ENCODE measurements around the gene EEF1A2. TPM values are rescaled to one million over a fixed set of nuclear protein-coding genes. Genes with fewer than 3 reads are reported as not detected.

Gene EEF1A2
- total and polyA plus RNA-seq, 4 donors, result 79.9 to 690 (median 431) TPM

DNA sequence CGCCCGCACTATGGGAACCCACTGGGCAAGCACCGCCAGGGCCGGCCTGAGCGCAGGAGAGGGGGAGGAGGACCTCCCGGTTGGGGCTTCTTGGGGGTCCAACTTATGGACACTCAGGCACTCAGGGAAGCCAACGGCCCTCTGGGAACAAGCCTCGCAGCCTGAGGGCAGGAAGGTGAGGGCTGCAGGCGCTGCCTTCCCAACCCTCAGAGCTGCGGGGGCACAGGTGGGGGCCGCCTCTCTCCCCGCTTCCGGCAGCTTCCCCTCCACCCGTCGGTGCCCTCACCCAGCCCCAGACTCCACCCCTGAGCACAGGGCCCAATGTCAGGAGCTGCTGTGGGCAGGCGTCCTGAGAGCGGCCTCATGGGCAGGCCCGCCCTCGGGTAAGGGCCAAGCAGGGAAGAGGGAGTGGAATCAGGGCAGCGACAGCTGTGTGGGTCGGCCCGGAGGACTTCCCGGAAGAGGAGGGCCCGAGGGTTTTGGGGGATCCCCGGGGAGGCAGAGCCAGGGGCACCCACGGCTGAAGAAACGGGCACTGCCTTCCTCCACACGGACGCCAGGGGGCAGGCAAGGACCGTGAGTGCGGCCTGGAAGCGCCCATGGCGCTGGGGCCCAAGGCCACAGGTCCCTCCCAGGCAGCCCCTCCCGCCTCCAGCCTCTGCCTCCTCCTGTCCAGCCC lies 38.8 kb upstream of the EEF1A2 start:
- Histone ChIP-seq H3K27ac (ENCODE audit: low read depth, low read length) (no peak overlapping the region), H3K4me3 (ENCODE audit: low read depth, low read length) (peak overlapping the region; percentile 20), H3K4me1 (ENCODE audit: control insufficient read depth, insufficient read depth, low read length) (peaks cover 30% of the 10 kb centered on the region), H3K27me3 (ENCODE audit: control insufficient read depth, insufficient read depth, low read length) (no peaks in the 10 kb centered on the region), H3K36me3 (ENCODE audit: control insufficient read depth, insufficient read depth, low read length) (peaks cover under 1% of the 10 kb centered on the region), H3K9me3 (ENCODE audit: control insufficient read depth, insufficient read depth, low read length) (no peaks in the 10 kb centered on the region)
- WGBS (ENCODE audit: insufficient coverage), result 24% methylated on average over 33 of the region's 34 CpGs
- peak in 4 of 6 donors; percentile 26 to 87 (median 66) for DNase-seq (ENCODE audit: low read depth in 4 of 6, low spot score in 6 of 6)

DNA sequence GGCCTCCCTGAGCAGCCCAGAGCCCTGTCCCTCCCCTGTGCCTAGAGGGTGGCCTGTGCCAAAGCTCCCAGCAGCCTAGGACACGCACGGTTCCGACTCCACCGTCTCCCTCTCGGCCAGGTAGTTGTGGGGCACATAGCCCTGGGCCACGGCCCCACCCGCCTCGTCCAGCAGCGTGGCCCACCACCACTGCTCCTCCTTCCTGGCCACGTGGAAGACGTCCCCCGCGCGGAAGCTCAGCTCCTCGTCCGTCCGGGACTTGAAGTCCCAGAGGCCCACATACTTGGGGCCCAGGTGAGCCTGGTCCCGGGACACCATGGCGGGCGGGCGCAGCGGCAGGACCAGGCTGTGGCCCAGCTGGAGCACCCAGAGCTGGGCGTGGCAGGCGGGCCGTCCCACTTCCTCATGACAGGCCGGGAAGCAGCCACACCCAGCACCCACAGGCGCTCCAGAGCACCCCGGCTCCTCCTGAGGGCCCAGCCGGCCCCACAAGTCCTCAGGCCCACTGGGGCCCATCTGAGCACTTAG lies 38.2 kb upstream of the EEF1A2 start, which contains the start of gene PTK6:
Gene PTK6 (minus strand): TSS at position 380 of the 528 bp plus-strand sequence. CDS start 62 bp downstream, at position 318.
- Histone ChIP-seq H3K27me3 (ENCODE audit: control insufficient read depth, insufficient read depth, low read length) (no peaks in the 10 kb centered on the region), H3K4me3 (ENCODE audit: low read depth, low read length) (peak within 1 kb of the TSS; percentile 20), H3K27ac (ENCODE audit: low read depth, low read length) (no peak within 1 kb of the TSS), H3K36me3 (ENCODE audit: control insufficient read depth, insufficient read depth, low read length) (peaks cover 5% of the 10 kb centered on the region), H3K9me3 (ENCODE audit: control insufficient read depth, insufficient read depth, low read length) (no peaks in the 10 kb centered on the region), H3K4me1 (ENCODE audit: control insufficient read depth, insufficient read depth, low read length) (peaks cover 30% of the 10 kb centered on the region)
- WGBS (ENCODE audit: insufficient coverage), result 90% methylated on average over 27 of the region's 29 CpGs
- DNase-seq (ENCODE audit: low read depth in 4 of 6, low spot score in 6 of 6), result no peak

DNA sequence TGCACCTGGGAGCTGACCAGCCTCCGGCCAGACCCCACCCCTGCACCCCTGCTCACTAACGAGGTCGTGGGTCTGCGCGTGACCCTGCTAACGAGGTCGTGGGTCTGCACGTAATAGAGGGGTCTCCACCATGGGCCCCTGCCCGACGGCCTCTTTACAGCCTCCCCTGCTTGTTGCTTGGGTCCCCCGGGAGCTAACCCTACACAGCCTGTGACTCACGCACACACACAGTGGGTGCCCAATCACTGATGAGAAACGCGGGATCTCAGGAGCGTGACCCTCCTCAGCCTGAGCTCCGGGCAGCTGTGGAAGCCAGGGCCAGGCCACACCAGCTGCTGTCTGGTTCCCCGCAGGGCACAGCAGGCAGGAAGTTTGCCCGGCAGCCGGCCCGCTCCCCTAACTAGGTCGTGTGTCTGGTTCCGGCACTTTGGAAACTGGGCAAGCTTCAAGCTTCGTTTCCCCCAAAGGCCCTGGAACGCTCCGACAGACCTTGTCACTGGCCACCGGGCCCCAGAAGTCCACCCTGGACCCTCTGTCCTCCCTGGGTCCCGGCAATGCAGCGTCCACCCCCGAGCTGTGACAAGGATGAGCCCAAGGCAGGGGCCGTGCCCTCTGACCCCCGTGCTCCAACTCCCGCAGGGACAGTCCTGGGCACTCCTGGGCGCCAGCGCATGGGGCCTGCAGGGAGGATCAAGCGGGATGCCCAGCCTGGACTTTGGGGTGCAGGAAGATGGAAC lies 37.5 kb upstream of the EEF1A2 start:
- H3K4me3 ChIP-seq (ENCODE audit: low read depth, low read length), result no peak overlapping the region
- no peaks in the 10 kb centered on the region for H3K9me3 ChIP-seq (ENCODE audit: control insufficient read depth, insufficient read depth, low read length)
- peaks cover 5% of the 10 kb centered on the region for H3K36me3 ChIP-seq (ENCODE audit: control insufficient read depth, insufficient read depth, low read length)
- H3K4me1 ChIP-seq (ENCODE audit: control insufficient read depth, insufficient read depth, low read length), result peaks cover 30% of the 10 kb centered on the region
- 61% methylated on average over 35 of the region's 35 CpGs for WGBS (ENCODE audit: insufficient coverage)
- DNase-seq (ENCODE audit: low read depth in 4 of 6, low spot score in 6 of 6), result no peak
- no peak overlapping the region for H3K27ac ChIP-seq (ENCODE audit: low read depth, low read length)
- H3K27me3 ChIP-seq (ENCODE audit: control insufficient read depth, insufficient read depth, low read length), result no peaks in the 10 kb centered on the region

DNA sequence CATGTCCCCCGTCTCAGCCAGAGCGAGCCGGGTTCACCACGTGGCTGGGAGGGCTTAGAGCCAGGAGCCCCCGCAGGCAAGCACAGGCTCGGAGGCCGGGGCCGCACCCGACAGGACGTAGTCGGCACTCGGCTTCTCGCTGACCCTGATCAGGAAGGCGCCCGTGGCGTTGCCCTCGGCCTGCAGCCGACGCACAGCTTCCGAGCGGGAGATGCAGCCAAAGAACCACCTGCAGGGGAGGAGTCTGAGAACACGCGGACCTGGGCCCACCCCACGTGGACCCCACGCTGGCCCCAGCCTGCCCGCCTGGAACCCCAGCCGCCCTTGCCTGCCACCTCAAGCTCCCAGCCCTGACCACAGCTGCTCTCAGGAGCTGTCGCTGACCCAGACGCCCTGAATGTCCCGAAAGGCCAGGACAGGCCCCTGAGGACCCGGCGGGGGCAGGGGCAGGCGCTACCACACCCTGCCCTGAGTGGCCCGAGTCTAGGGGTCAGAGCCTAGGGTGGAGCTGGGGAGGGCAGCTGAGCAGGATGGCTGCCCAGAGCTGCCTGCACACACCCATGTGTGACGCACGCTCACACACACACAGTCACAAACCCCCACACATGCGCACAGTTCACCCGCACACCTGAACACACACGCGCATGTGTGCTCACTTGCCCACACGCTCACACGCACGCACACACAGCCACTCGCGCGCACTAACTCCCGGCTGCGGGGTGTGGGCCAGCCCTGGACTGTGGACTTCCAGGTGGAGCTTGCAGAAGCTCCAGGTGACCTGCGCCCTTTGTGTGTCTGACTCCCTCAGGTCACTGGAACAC lies 36.2 kb upstream of the EEF1A2 start:
- no peak for DNase-seq (ENCODE audit: low read depth in 4 of 6, low spot score in 6 of 6)
- H3K27me3 ChIP-seq (ENCODE audit: control insufficient read depth, insufficient read depth, low read length), result no peaks in the 10 kb centered on the region
- peaks cover 24% of the 10 kb centered on the region for H3K4me1 ChIP-seq (ENCODE audit: control insufficient read depth, insufficient read depth, low read length)
- WGBS (ENCODE audit: insufficient coverage), result 57% methylated on average over 42 of the region's 49 CpGs
- no peak overlapping the region for H3K27ac ChIP-seq (ENCODE audit: low read depth, low read length)
- peaks cover 11% of the 10 kb centered on the region for H3K36me3 ChIP-seq (ENCODE audit: control insufficient read depth, insufficient read depth, low read length)
- H3K9me3 ChIP-seq (ENCODE audit: control insufficient read depth, insufficient read depth, low read length), result no peaks in the 10 kb centered on the region
- H3K4me3 ChIP-seq (ENCODE audit: low read depth, low read length), result no peak overlapping the region

DNA sequence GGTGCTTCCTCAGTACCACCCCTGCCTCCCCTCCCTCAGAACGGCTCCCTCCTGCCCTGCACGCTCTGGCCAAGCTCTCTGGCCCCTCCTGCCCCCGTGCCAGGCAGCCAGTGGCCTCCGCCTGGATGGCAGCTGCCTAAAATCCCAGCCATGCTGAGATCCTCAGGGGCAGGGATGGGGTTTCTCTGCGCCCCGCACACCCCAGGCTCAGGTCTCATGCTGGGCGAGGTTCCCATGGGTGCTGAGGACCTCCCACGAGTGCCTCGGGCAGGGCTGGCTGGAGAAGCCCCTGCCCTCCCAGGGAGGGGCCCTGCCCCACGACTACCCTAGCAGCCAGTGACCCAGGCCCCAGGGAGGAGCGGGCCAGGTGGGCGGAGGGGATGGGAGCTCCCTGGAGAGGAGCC lies 35.5 kb upstream of the EEF1A2 start:
- WGBS (ENCODE audit: insufficient coverage), result 77% methylated on average over 8 of the region's 12 CpGs
- peaks cover 24% of the 10 kb centered on the region for H3K4me1 ChIP-seq (ENCODE audit: control insufficient read depth, insufficient read depth, low read length)
- no peak overlapping the region for H3K27ac ChIP-seq (ENCODE audit: low read depth, low read length)
- DNase-seq (ENCODE audit: low read depth in 4 of 6, low spot score in 6 of 6), result no peak
- no peaks in the 10 kb centered on the region for H3K9me3 ChIP-seq (ENCODE audit: control insufficient read depth, insufficient read depth, low read length)
- H3K36me3 ChIP-seq (ENCODE audit: control insufficient read depth, insufficient read depth, low read length), result peaks cover 16% of the 10 kb centered on the region
- no peaks in the 10 kb centered on the region for H3K27me3 ChIP-seq (ENCODE audit: control insufficient read depth, insufficient read depth, low read length)
- H3K4me3 ChIP-seq (ENCODE audit: low read depth, low read length), result no peak overlapping the region

DNA sequence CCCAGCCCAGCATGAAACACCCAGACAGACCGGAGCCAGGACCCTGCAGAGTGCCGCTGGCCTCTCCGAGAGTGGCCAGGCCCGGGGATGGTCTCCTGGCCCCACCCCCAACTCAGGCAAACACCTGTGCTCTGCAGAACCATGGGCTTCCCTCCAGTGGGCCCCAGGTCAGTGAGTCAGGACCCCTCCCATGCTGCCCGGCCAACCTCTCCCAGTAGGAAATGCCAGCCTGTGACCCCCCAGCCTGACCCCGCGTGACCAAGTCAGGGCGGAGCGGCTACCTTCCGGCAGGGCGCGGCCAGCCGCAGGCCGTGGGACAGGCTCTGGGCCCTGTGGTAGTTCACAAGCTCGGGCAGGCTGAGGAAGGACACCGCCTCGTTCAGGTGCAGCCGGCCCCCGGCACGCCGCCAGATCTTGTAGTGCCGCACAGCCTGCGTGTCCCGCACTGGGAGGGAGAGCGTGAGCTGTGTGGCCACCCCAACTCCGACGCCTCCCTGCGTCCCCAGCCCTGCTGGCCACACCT lies 35.0 kb upstream of the EEF1A2 start:
- DNase-seq (ENCODE audit: low read depth in 4 of 6, low spot score in 6 of 6), result no peak
- Histone ChIP-seq H3K9me3 (ENCODE audit: control insufficient read depth, insufficient read depth, low read length) (no peaks in the 10 kb centered on the region), H3K27ac (ENCODE audit: low read depth, low read length) (no peak overlapping the region), H3K36me3 (ENCODE audit: control insufficient read depth, insufficient read depth, low read length) (peaks cover 20% of the 10 kb centered on the region), H3K27me3 (ENCODE audit: control insufficient read depth, insufficient read depth, low read length) (no peaks in the 10 kb centered on the region), H3K4me3 (ENCODE audit: low read depth, low read length) (no peak overlapping the region), H3K4me1 (ENCODE audit: control insufficient read depth, insufficient read depth, low read length) (peaks cover 24% of the 10 kb centered on the region)
- 71% methylated on average over 28 of the region's 28 CpGs for WGBS (ENCODE audit: insufficient coverage)

DNA sequence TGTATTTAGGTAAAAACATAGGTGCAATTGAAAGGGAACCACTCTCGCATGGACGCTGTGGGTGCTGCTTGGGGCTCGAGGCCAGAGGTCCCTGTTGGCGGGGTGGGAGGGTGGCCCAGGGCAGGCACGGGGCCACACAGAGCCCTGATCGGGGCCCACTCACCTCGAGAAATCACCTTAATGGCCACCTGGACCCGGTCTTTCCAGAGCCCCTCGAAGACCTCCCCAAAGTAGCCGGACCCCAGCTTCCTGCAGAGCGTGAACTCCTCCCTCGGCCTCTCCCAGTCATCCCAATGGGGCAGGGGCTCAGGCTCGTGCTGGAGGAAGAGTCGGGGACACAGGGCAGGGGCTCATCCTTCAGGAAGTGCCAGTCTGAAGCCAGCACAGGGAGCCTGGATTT lies 34.5 kb upstream of the EEF1A2 start:
- Histone ChIP-seq H3K27ac (ENCODE audit: low read depth, low read length) (no peak overlapping the region), H3K4me1 (ENCODE audit: control insufficient read depth, insufficient read depth, low read length) (peaks cover 24% of the 10 kb centered on the region), H3K27me3 (ENCODE audit: control insufficient read depth, insufficient read depth, low read length) (no peaks in the 10 kb centered on the region), H3K36me3 (ENCODE audit: control insufficient read depth, insufficient read depth, low read length) (peaks cover 20% of the 10 kb centered on the region), H3K4me3 (ENCODE audit: low read depth, low read length) (no peak overlapping the region), H3K9me3 (ENCODE audit: control insufficient read depth, insufficient read depth, low read length) (no peaks in the 10 kb centered on the region)
- no peak for DNase-seq (ENCODE audit: low read depth in 4 of 6, low spot score in 6 of 6)
- 76% methylated on average over 14 of the region's 14 CpGs for WGBS (ENCODE audit: insufficient coverage)

DNA sequence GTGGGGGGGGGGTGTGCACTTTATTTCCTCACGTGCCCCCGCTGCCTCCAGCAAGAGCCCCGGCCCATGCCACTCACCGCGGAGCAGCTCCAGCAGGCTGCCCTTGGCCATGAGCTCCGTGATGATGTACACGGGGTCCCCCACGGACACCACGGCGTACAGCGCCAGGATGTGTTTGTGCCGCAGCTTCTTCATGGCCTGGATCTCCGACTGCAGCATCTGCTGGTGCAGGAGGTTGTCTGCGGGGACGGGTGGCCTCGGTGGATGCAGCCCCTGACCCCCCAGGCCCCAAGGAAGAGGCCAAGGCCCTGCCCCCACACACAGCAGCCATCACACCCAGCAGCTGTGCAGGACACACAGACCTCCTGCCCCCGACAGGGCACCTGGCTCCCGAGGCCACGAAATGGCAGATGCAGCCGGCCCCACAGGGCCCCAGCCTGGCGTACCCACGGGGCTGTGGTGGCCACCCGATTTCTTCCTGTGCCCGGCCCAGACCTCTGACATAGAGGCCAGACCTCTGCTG lies 33.6 kb upstream of the EEF1A2 start:
- Histone ChIP-seq H3K27ac (ENCODE audit: low read depth, low read length) (no peak overlapping the region), H3K27me3 (ENCODE audit: control insufficient read depth, insufficient read depth, low read length) (no peaks in the 10 kb centered on the region)

More for the DNA sequence above, 33.6 kb upstream of the EEF1A2 start:
- 82% methylated on average over 23 of the region's 24 CpGs for WGBS (ENCODE audit: insufficient coverage)
- Histone ChIP-seq H3K9me3 (ENCODE audit: control insufficient read depth, insufficient read depth, low read length) (no peaks in the 10 kb centered on the region), H3K36me3 (ENCODE audit: control insufficient read depth, insufficient read depth, low read length) (peaks cover 20% of the 10 kb centered on the region), H3K4me3 (ENCODE audit: low read depth, low read length) (no peak overlapping the region), H3K4me1 (ENCODE audit: control insufficient read depth, insufficient read depth, low read length) (peaks cover 17% of the 10 kb centered on the region)
- DNase-seq (ENCODE audit: low read depth in 4 of 6, low spot score in 6 of 6), result no peak
